A673 (cell line): Measurements from ENCODE around the gene PLXND1.

Experiments
- EZH2 ChIP-seq: fragments of 200-600 bp; sonication (generic); IDR thresholded peaks from 2 replicates; pipeline ENCODE4 v1.6.1; 2017; ENCODE audit warnings: borderline replicate concordance, low read depth, mild to moderate bottlenecking, mixed read lengths, antibody characterized with exemption, low read length; ENCODE audit not compliant: poor library complexity, severe bottlenecking
- TF ChIP-seq, protein P1 (sequence below): fragments of 300-800, 200-600 bp; sonication (generic); conservative IDR thresholded peaks from 2 replicates; pipeline ENCODE4 v1.5.1; 2017; ENCODE audit warnings: low read depth, mild to moderate bottlenecking, antibody characterized with exemption, low read length, moderate library complexity, mixed read lengths

DNA sequence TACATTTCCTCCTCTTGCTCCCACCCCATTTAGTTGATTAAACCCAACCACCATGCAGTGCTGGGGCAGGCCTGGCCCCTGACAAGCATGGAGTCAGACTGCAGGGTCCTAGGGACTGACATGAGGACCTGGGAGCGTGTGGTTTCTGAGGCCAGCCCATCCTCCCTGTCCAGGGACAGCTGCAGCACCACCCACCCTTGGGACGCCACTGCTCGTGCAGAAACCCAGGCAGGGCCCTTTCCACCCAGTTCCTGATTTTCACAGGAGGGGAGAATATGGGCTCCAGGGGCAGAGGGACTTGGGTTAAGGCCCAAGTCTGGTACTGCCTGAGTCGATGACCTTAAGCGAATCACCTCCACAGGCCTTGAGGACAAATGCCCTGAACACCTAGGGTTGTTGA lies 23.7 kb downstream of the PLXND1 start:
- no peak for TF ChIP-seq EZH2
- TF ChIP-seq, protein P1, sequence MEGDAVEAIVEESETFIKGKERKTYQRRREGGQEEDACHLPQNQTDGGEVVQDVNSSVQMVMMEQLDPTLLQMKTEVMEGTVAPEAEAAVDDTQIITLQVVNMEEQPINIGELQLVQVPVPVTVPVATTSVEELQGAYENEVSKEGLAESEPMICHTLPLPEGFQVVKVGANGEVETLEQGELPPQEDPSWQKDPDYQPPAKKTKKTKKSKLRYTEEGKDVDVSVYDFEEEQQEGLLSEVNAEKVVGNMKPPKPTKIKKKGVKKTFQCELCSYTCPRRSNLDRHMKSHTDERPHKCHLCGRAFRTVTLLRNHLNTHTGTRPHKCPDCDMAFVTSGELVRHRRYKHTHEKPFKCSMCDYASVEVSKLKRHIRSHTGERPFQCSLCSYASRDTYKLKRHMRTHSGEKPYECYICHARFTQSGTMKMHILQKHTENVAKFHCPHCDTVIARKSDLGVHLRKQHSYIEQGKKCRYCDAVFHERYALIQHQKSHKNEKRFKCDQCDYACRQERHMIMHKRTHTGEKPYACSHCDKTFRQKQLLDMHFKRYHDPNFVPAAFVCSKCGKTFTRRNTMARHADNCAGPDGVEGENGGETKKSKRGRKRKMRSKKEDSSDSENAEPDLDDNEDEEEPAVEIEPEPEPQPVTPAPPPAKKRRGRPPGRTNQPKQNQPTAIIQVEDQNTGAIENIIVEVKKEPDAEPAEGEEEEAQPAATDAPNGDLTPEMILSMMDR = no peak
